ENCODE data around the gene HACD2.
A peak's percentile ranks its signal among the peaks of the same experiment; 100 is the strongest.
"Not testable (repeated sequence)": the region's sequence is repeated elsewhere in the genome, so short reads cannot be mapped to it uniquely, and the experiment has no call there.

HACD2 gene, protein sequence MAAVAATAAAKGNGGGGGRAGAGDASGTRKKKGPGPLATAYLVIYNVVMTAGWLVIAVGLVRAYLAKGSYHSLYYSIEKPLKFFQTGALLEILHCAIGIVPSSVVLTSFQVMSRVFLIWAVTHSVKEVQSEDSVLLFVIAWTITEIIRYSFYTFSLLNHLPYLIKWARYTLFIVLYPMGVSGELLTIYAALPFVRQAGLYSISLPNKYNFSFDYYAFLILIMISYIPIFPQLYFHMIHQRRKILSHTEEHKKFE

DNA sequence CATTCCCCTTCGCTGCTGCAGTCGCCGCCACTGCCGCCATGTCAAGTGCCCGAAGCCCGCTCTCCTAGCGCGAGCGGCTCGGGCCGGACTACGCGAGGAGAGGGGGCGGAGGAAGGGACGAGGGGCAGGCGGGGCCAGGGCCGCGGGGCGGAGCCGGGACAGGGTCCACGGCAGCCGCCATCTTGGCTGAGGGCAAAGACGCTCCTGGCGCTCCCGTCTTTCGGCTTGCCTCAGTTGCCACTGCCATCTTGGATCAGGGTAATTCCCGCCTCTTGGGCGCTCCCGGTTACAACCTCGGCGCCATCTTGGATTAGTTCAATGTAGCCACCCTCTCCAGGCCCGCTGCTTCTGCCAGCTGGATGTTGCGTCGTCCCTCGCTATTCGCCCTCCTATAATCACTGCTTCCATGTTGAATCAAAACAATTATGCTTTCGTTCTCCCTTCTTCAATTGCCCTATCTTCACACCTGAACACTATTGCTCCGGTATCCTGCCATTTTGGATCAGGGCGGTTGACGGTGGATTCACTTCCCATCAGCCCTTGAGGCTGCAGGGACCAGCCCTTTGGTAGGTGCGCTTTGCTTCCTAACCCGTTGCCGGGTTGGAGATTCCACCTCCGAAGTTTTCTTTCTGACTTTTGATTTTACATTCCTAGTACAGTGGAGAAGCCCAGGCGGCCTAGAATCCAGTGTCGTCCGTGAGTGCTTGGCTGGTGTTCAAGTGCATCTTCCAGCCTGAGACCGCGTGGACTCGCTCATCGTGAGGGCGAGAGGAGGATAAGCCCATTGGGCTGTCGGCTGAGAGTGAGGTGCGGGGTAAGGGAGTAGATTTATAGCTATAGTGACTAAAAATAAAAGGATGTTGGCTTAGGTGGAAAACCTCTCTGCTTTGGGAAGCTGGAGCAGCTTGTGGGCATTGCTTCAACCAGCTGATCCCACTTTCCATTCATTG is at the start of gene HACD2:
Gene HACD2 (minus strand): TSS at position 66 of the 950 bp plus-strand sequence. CDS start 26 bp downstream, at position 40.
- peak; percentile 85 for DNase-seq

GRCh38 chr3:123634149-123635051 is 49.5 kb upstream of the HACD2 start:
- DNase-seq = no peak

DNA sequence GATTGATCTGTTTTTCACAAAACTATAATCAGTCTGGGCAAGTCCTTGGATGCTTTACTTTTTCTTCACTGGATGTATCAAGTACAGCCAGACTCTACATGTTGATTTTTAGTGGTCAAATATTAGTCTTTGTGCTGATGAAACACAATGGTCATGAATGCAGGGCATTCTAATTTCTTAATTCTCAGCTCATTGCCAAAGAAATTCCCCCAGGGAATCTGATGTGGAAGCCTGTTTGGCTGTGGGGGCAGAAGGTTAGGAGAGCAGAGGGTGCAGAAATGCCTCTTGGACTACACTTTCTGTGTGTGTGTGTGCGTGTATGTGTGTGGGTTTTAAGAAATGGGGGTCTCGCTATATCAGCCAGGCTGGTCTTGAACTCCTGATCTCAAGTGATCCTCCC is 48.7 kb upstream of the HACD2 start:
- DNase-seq = no peak

DNA sequence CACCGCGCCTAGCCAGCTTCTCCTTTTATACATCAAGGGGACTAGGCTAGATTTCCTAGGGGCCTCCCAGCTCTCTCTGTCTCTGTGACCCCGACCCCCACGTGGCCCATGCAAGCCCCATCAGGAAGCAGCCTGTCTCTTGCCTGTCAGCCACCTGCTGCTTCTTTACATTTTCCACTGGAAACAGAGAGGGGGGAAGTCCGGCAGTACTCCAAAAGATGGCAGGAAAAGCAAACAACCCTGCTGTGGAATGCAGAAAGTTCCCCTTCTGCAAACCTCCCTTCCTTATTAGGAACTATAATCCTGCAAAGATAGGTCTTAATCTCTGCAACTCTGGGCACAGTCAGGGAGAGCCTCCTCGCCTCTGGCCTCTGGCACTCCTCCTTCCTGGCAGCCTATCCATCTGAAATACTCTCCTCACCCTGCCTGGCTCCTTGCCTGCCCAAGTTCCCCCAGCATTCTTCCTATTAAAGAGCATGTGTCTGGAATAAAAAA is 47.4 kb upstream of the HACD2 start:
- DNase-seq = no peak

GRCh38 chr3:123629747-123630047 is 44.8 kb upstream of the HACD2 start:
- no peak for DNase-seq

DNA sequence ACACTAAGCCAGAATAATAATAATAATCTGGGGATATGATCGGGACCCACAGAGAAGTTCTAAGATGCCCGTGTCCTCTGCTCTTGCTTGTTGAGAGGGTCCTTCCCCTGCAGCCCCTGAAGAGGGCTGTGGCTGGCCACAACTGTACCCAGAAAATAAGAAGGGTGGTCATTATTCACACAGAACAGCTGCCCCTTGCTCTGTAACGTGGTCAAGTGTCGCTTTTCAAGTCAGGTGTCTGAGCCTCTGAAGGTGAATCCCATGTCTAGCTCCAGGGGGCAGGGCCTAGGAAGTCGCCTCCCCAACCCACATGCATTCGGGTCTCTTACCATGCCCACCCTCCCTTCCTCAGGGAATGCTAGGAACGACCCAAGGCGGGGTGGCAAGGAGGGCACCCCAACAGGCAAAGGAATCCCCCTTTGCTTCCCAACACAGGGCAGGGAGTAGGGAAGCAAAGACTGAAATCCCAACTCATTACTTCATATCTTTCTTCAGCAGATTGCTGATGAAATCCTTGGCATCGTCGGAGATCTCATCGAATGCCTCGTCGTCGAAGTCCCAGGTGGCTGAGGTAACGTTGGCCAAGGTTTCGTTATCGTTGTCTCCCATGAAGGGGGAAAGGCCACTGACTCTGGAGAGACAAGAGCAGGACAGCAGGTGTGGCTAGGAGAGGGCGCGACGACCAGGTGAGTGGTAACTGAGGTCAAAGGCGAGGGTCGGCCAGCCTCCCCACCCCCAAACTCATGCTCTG is 44.3 kb upstream of the HACD2 start:
- no peak for DNase-seq

DNA sequence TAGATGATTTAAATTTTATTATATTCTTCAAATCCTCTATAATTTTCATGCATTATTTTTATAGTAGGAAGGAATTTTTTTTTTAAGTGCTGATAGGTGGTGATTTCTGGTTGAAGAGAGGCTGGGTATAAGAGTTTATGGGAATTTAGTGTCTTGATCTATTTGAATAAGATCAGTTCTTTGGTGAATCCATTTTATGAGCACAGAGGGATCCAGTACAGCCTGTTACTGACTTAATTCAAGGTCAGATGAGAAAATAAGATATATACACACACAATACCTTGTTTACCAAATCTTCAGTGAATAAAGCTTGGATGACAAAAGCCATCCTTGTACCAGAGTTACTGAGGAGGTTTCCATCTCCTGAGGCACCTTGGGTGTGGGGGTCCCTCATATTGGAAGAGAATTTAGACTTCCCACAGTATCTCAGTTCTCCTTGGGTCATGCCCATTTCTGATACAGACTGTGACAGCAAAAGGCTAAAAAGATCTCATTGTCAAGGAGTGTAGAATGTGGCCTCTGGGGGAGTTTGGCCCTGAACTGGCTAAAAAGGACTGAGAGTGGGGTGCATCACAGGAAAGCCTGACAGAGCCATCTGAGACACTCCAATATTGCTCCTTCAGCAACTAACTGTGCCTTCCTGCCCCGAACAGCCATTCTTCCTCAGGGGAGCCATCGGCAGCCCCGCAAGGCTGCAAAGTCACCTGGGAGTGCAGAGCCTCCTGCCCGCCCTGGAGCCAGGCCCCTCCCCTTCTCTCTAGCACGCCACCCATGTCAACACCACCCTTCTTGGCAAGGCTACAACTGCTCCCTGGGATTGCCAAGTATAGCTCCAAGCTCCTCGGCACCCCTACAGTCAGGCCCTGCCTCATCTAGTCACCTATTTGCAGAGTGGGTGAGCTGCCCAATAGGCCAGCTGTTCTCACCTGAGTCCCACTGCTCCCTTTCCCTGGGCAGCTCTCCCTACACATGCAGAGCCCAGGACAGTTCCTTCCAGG is 43.1 kb upstream of the HACD2 start:
- no peak for DNase-seq

- DNase-seq = no peak
These were observed 42.0 kb upstream of the HACD2 start for GRCh38 chr3:123626881-123627280.

GRCh38 chr3:123624302-123624701 is 39.4 kb upstream of the HACD2 start:
- DNase-seq = no peak

DNA sequence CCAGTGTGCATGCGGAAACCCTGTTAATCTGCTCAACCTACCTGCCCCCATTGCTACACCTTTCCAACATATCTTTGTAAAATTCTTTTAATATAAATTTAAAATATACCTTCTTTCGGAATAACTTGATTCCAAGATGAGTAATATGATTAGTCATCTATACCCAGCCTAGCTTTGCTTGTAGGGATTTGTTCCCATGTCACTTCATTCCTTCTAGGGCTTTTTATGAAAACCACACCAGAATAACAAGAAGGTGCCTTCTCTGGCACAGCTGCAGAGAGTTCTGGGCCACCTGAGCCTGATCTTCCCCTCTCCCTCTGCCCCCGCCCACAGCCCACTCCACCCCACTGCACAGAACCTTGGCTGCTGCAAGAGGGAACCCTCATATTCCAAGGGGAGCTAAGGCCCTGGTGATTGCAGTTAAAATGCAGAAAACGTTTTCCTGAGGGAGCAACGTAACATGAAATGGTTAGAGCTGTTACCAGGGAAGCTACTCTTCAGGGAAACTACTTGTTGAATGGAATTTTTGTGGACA is 38.6 kb upstream of the HACD2 start:
- DNase-seq = no peak

- no peak for DNase-seq
These were observed 37.9 kb upstream of the HACD2 start for GRCh38 chr3:123622766-123623165.

GRCh38 chr3:123621850-123622189 is 37.0 kb upstream of the HACD2 start:
- no peak for DNase-seq

- DNase-seq = no peak
These were observed 36.5 kb upstream of the HACD2 start for GRCh38 chr3:123621186-123621849.

DNA sequence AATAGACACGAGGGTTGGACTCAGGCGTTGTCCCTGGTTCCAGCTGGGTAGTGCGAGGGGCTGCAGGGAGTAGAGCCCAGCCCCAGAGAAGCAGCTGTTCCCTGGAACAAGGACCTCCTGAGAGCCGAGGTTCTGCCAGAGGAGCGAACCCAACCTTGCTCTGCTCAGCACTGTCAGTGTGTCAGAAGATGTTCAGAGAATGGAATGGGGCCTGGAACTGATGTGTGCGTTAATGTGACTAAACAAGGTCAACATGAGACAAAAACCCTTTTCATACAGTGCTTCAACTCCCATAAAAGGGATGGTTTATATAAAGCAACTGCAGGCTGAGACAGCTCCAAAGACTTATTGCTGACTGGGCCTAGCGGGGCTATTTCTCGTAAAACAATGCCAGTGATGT is 35.5 kb upstream of the HACD2 start:
- DNase-seq = no peak

GRCh38 chr3:123618768-123619484 is 34.1 kb upstream of the HACD2 start:
- no peak for DNase-seq

GRCh38 chr3:123618076-123618708 is 33.3 kb upstream of the HACD2 start:
- no peak for DNase-seq

DNA sequence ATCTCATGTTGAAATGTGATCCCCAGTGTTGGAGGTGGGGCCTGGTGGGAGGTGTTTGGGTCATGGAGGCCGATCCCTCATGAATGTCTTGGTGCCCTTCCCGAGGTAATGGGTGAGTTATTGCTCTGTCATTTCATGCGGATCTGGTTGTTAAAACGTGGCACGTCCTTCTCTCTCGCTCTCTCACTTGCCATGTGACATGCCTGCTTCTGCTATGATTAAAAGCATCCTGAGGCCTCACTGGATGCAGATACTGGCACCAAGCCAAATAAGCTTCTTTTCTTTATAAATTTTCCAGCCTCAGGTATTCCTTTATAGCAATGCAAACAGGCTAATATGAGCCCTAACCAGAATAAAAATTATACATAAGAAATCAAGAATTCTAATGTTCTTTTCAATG is 31.7 kb upstream of the HACD2 start:
- DNase-seq = no peak

- no peak for DNase-seq
These were observed 28.7 kb upstream of the HACD2 start for GRCh38 chr3:123613543-123613942.

DNA sequence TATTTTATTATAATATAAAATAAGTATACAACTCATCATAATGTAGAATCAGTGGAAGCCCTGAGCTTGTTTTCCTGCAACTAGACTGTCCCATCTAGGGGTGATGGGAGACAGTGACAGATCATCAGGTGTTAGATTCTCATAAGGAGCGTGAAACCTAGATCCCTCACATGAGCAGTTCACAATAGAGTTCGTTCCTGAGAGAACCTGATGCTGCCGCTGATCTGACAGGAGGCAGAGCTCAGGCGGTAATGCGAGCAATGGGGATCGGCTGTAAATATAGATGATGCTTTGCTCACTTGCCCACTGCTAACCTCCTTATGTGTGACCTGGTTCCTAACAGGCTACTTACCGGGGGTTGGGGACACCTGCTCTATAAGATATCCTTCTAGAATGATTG is 26.8 kb upstream of the HACD2 start:
- DNase-seq = not testable (repeated sequence)

All from NCI-H748 treated with DMSO at 0.1 percent for 48 hours (cell line).